ENCODE results near the gene DDI1. TPM values are rescaled to one million over a fixed set of nuclear protein-coding genes. Genes with fewer than 3 reads are reported as not detected.

DDI1 gene
- total RNA-seq (2014; rRNA removed; shearing (Covaris generic)): not detected in 2 replicates
- polyA plus RNA-seq (2015; cell fraction: cytosol; rRNA removed): not detected in 2 replicates
- polyA plus RNA-seq (2015; cell fraction: nucleus; rRNA removed): not detected in 2 replicates

- no peak for DNase-seq (ENCODE audit: low read depth, low spot score)
- in situ Hi-C loops (cut with HindIII; ENCODE audit: low pct_unique_long_range_greater_than_20kb, low sequenced_read_pairs): no loop called here
These were observed at the start of gene DDI1 for GRCh38 chr11:104036588-104036987. Gene DDI1 (plus strand): TSS chr11:104036640. CDS start chr11:104036823, 183 bp downstream.

GRCh38 chr11:103987629-103988594 is 48.5 kb upstream of the DDI1 start:
- no peak for DNase-seq (ENCODE audit: low read depth, low spot score)
- in situ Hi-C loops (cut with HindIII; ENCODE audit: low pct_unique_long_range_greater_than_20kb, low sequenced_read_pairs): no loop called here

- DNase-seq (ENCODE audit: low read depth, low spot score): no peak
- in situ Hi-C loops (cut with HindIII; ENCODE audit: low pct_unique_long_range_greater_than_20kb, low sequenced_read_pairs): no loop called here
These were observed 47.9 kb upstream of the DDI1 start for GRCh38 chr11:103988595-103988969.

GRCh38 chr11:103993507-103993906 is 42.9 kb upstream of the DDI1 start:
- in situ Hi-C loops (cut with HindIII; ENCODE audit: low pct_unique_long_range_greater_than_20kb, low sequenced_read_pairs): no loop called here
- DNase-seq (ENCODE audit: low read depth, low spot score): no peak

- DNase-seq (ENCODE audit: low read depth, low spot score): no peak
- in situ Hi-C loops (cut with HindIII; ENCODE audit: low pct_unique_long_range_greater_than_20kb, low sequenced_read_pairs): no loop called here
These were observed 42.3 kb upstream of the DDI1 start for GRCh38 chr11:103994094-103994493.

- in situ Hi-C loops (cut with HindIII; ENCODE audit: low pct_unique_long_range_greater_than_20kb, low sequenced_read_pairs): no loop called here
These were observed 41.9 kb upstream of the DDI1 start for GRCh38 chr11:103994518-103994917.

GRCh38 chr11:103995896-103996295 is 40.5 kb upstream of the DDI1 start:
- no peak for DNase-seq (ENCODE audit: low read depth, low spot score)
- in situ Hi-C loops (cut with HindIII; ENCODE audit: low pct_unique_long_range_greater_than_20kb, low sequenced_read_pairs): no loop called here

More at GRCh38 chr11:103994518-103994917, 41.9 kb upstream of the DDI1 start:
- DNase-seq (ENCODE audit: low read depth, low spot score): no peak

GRCh38 chr11:103997082-103997481 is 39.4 kb upstream of the DDI1 start:
- in situ Hi-C loops (cut with HindIII; ENCODE audit: low pct_unique_long_range_greater_than_20kb, low sequenced_read_pairs): no loop called here
- no peak for DNase-seq (ENCODE audit: low read depth, low spot score)

GRCh38 chr11:103998826-103999508 is 37.5 kb upstream of the DDI1 start:
- in situ Hi-C loops (cut with HindIII; ENCODE audit: low pct_unique_long_range_greater_than_20kb, low sequenced_read_pairs): no loop called here
- no peak for DNase-seq (ENCODE audit: low read depth, low spot score)

- DNase-seq (ENCODE audit: low read depth, low spot score): no peak
- in situ Hi-C loops (cut with HindIII; ENCODE audit: low pct_unique_long_range_greater_than_20kb, low sequenced_read_pairs): no loop called here
These were observed 35.6 kb upstream of the DDI1 start for GRCh38 chr11:104000798-104001197.

- in situ Hi-C loops (cut with HindIII; ENCODE audit: low pct_unique_long_range_greater_than_20kb, low sequenced_read_pairs): no loop called here
- DNase-seq (ENCODE audit: low read depth, low spot score): no peak
These were observed 34.8 kb upstream of the DDI1 start for GRCh38 chr11:104001561-104002056.

GRCh38 chr11:104003491-104003890 is 32.9 kb upstream of the DDI1 start:
- in situ Hi-C loops (cut with HindIII; ENCODE audit: low pct_unique_long_range_greater_than_20kb, low sequenced_read_pairs): no loop called here

GRCh38 chr11:104005234-104005855 is 31.1 kb upstream of the DDI1 start:
- in situ Hi-C loops (cut with HindIII; ENCODE audit: low pct_unique_long_range_greater_than_20kb, low sequenced_read_pairs): no loop called here
- peak; percentile 2 for DNase-seq (ENCODE audit: low read depth, low spot score)

More at GRCh38 chr11:104003491-104003890, 32.9 kb upstream of the DDI1 start:
- DNase-seq (ENCODE audit: low read depth, low spot score): no peak

GRCh38 chr11:104009744-104010143 is 26.7 kb upstream of the DDI1 start:
- no peak for DNase-seq (ENCODE audit: low read depth, low spot score)
- in situ Hi-C loops (cut with HindIII; ENCODE audit: low pct_unique_long_range_greater_than_20kb, low sequenced_read_pairs): no loop called here

- in situ Hi-C loops (cut with HindIII; ENCODE audit: low pct_unique_long_range_greater_than_20kb, low sequenced_read_pairs): no loop called here
- DNase-seq (ENCODE audit: low read depth, low spot score): no peak
These were observed 25.4 kb upstream of the DDI1 start for GRCh38 chr11:104011044-104011443.

GRCh38 chr11:104015649-104016415 is 20.6 kb upstream of the DDI1 start:
- DNase-seq (ENCODE audit: low read depth, low spot score): no peak
- in situ Hi-C loops (cut with HindIII; ENCODE audit: low pct_unique_long_range_greater_than_20kb, low sequenced_read_pairs): no loop called here

- in situ Hi-C loops (cut with HindIII; ENCODE audit: low pct_unique_long_range_greater_than_20kb, low sequenced_read_pairs): no loop called here
- no peak for DNase-seq (ENCODE audit: low read depth, low spot score)
These were observed 11.9 kb upstream of the DDI1 start for GRCh38 chr11:104024572-104024971.
